NCI-H1417 (cell line): ENCODE measurements around the gene ZBTB25.
A peak's percentile ranks its signal among the peaks of the same experiment; 100 is the strongest.
"Not testable (repeated sequence)": the region's sequence is repeated elsewhere in the genome, so short reads cannot be mapped to it uniquely, and the experiment has no call there.

ENCODE experiments used
- DNase-seq, 3 experiments: peaks; one replicate each; lab custom pipeline; 2025; lab: John Stamatoyannopoulos, UW

Gene ZBTB25, protein sequence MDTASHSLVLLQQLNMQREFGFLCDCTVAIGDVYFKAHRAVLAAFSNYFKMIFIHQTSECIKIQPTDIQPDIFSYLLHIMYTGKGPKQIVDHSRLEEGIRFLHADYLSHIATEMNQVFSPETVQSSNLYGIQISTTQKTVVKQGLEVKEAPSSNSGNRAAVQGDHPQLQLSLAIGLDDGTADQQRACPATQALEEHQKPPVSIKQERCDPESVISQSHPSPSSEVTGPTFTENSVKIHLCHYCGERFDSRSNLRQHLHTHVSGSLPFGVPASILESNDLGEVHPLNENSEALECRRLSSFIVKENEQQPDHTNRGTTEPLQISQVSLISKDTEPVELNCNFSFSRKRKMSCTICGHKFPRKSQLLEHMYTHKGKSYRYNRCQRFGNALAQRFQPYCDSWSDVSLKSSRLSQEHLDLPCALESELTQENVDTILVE

DNA sequence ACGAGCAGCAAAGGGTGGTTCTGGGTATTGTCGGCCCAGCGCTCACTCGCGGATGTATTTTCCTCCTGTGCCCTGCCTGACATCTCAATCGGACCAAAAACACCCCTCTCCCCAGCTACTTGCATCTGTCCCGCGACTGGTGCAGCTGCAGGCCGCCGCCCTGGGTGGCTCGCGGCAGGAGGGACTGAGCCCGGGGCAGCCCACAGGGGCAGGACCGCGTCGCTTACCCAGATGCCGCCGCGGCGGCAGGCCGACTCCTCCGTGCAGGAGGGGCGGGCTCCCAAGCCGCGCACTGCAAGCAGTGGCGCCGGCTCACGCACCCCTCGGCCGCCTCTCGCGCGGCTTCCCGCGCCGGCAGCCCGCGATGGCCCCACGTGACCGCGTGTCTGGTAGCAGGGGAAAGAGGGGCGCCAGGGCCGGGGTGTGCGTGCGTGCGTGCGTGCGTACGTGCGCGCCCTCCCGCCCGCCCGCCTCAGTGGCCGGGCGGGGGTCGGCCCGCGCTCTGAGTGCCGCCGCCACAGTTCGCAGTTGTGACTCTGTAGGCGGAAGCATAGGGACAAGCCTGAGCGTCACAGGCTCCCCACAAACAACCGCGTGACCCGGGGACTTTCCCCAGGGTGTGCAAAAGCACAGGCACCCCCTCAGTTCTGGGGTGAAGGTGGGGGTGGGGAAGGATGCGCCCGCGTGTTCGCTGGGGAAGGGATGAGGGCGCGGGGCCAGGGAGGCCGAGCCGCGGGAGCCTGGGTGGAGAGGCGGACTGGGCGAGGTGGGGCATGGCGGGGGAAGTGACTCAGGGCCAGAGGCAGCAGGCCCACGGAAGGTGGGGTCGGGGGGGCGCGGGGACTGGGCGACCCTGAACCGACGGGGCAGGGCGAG lies at the start of gene ZBTB25:
Gene ZBTB25 (minus strand): TSS at position 405 of the 876 bp plus-strand sequence. CDS start 13,305 bp downstream, outside the sequence.
- DNase-seq = peak; percentile 88 to 92 (median 89)

DNA sequence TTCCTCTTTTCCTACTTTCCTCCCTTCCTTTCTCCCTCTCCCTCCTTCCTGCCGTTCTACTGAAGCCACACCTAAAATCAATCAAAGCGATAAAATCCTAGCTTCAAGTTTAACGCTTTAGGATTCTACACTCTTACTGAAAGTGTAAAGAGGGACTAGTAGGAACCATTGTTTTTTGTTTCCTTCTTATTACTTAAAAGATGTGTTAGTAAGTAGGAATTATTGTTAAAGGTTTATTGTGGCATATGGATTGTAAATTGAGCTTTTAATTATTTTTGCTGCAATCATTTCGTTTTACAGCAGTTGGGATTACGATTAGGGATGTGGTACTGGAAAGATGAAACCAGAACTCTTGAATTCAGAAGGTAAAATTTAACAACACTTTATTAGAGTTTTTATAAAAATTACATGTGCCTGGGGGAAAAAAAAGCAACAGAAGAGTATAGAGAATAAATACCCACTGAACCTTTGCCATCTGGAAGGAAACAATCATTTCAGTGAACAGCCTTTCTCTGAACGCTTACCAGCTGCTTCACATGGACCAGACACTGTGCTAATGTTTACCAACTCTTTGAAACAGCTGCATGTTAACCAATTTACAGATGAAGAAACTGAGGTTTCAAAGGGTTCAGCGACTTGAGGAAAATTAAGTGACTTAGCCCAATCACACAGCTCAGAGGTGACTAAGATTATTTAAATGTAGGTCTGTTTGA lies 47.1 kb upstream of the ZBTB25 start:
- DNase-seq = peak in 2 of 3 experiments; percentile 34 to 76

DNA sequence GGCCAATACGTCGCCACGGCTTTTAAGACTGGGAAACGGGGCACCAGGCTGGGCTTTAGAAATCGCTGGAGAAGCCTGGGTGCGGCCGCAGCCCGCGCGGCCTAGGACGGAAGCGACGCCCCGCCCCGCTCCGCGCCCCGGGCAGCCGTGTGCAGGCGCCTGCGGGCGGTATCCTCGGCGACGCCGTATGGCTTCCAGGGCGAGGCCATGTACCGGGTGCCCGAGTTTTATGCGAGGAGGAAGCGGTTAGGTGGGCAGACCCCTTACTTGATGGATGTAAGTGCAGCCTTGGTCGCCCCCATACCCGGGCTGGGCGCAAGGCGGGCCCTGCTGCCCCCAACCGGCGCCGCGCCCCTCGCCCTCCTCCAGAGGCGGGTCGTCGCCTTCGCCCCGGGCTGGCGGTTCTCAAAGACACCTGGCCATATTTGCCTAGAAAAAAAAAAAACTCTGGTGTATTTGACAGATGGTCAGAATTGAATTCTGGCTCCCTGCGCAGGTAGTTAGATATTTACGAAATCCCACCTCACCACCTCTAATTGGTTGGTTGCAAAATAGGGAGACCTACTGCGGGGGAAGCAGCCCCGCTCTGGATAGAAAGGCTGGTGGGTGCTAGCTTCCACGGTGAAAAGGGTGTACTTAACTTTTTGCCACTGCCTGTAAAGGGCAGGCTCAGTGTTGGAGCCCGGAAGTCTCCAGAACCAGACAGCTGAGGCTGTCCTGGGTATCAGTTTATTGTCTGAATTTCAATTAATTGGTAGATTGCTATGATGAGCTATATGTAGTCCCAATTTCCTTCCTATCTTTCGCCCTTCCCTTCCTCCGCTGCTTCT lies 46.4 kb upstream of the ZBTB25 start, which contains the start of gene PPP1R36:
Gene PPP1R36 (plus strand): TSS at position 171 of the 830 bp plus-strand sequence. CDS start 37 bp downstream, at position 208.
- DNase-seq = peak; percentile 79 to 89 (median 89)

DNA sequence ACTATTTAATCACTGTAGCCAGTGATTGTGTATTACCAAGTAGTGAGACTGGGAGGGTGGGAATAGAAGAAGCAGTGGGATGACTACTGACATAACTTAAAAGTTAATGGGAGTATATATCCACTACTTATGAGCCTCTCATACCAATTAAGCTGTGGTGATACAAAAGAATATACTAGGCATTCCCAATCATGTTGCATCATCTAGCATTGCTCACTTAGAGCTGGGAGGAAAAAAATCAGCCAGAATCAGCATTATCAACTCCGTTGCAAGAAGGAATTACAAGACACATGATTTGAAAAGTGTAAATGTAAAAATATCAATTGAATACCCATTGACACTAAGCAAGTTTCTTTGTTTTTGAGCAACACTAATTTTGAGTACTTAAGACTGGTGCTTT lies 45.4 kb upstream of the ZBTB25 start:
- DNase-seq = peak in 1 of 3 experiments; percentile 3

DNA sequence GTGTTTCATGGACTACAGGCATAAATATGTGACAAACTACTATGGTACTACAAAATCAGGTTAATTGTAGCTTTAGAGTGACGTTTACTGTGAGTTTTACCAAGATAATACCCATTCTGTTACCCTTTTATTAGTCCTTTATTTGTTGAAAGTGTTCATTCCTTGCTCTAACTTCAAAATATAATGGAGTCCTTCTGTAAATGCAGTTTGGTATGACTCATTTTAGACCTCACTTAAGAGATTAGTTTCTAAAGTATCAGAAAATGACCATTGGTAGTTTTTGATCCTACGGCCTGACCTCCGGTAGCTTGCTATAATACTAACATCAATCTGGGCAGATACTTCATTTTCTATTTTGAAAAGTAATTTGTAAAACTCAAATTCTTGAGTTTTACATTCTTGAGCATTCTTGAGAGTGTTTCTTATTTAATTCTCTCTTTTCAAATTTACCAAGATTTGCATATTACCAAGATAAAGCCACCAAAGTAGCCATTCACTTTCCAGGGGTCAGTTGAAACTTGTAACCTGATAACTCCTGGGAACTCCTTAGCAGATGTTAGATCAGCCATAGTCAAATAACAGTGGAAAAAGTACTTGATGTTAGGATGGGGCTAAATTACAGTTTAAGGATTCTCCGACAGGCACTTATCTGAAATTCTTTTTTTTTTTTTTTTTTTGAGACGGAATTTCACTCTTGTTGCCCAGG lies 41.1 kb upstream of the ZBTB25 start:
- DNase-seq = peak in 1 of 3 experiments; percentile 24

DNA sequence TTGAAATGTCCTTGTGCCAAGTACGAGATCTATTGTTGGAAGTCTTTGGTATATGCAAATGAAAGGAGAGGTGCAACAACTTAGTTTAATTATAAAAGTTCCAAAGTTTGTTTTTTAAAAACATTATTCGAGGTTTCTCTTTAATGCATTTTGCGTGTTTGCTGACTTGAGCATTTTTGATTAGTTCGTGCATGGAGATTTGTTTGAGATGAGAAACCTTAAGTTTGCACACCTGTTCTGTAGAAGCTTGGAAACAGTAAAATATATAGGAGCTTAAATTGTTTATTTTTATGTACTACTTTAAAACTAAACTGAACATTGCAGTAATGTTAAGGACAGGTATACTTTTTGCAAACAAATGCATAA lies 39.2 kb upstream of the ZBTB25 start:
- DNase-seq = no peak

DNA sequence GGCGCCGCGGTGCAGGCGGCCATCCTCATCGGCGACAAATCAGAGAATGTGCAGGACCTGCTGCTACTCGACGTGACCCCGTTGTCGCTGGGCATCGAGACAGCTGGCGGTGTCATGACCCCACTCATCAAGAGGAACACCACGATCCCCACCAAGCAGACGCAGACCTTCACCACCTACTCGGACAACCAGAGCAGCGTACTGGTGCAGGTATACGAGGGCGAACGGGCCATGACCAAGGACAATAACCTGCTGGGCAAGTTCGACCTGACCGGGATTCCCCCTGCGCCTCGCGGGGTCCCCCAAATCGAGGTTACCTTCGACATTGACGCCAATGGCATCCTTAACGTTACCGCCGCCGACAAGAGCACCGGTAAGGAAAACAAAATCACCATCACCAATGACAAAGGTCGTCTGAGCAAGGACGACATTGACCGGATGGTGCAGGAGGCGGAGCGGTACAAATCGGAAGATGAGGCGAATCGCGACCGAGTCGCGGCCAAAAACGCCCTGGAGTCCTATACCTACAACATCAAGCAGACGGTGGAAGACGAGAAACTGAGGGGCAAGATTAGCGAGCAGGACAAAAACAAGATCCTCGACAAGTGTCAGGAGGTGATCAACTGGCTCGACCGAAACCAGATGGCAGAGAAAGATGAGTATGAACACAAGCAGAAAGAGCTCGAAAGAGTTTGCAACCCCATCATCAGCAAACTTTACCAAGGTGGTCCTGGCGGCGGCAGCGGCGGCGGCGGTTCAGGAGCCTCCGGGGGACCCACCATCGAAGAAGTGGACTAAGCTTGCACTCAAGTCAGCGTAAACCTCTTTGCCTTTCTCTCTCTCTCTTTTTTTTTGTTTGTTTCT lies 38.6 kb upstream of the ZBTB25 start:
- DNase-seq = no peak

DNA sequence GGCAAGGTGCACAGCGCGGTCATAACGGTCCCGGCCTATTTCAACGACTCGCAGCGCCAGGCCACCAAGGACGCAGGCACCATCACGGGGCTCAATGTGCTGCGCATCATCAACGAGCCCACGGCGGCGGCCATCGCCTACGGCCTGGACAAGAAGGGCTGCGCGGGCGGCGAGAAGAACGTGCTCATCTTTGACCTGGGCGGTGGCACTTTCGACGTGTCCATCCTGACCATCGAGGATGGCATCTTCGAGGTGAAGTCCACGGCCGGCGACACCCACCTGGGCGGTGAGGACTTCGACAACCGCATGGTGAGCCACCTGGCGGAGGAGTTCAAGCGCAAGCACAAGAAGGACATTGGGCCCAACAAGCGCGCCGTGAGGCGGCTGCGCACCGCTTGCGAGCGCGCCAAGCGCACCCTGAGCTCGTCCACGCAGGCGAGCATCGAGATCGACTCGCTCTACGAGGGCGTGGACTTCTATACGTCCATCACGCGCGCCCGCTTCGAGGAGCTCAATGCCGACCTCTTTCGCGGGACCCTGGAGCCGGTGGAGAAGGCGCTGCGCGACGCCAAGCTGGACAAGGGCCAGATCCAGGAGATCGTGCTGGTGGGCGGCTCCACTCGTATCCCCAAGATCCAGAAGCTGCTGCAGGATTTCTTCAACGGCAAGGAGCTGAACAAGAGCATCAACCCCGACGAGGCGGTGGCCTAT lies 37.8 kb upstream of the ZBTB25 start:
- no peak for DNase-seq

DNA sequence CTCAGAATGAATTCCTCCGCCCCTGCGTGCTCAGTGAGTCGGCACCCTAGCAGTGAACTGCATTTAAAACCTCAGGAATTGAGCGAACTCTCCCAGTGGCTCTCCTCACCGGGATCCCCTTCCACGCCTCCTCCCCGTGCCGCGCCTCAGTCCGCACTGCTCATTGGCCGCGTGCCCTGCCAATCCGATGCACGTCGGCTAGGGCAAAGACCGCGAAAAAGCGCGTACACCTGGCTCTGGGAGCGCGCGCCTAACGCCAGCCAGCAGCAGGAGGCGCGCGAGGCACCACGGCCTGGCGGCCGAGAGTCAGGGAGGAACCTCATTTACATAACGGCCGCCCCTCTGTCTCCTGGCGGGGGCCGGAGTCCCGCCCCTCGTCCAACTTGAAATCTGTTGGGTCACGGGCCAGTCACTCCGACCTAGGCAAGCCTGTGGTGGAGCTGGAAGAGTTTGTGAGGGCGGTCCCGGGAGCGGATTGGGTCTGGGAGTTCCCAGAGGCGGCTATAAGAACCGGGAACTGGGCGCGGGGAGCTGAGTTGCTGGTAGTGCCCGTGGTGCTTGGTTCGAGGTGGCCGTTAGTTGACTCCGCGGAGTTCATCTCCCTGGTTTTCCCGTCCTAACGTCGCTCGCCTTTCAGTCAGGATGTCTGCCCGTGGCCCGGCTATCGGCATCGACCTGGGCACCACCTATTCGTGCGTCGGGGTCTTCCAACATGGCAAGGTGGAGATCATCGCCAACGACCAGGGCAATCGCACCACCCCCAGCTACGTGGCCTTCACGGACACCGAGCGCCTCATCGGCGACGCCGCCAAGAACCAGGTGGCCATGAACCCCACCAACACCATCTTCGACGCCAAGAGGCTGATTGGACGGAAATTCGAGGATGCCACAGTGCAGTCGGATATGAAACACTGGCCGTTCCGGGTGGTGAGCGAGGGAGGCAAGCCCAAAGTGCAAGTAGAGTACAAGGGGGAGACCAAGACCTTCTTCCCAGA lies 36.9 kb upstream of the ZBTB25 start, which contains the start of gene HSPA2:
Gene HSPA2 (plus strand): TSS at position 534 of the 995 bp plus-strand sequence. CDS start 109 bp downstream, at position 643.
- peak in 1 of 3 experiments; percentile 99 for DNase-seq

DNA sequence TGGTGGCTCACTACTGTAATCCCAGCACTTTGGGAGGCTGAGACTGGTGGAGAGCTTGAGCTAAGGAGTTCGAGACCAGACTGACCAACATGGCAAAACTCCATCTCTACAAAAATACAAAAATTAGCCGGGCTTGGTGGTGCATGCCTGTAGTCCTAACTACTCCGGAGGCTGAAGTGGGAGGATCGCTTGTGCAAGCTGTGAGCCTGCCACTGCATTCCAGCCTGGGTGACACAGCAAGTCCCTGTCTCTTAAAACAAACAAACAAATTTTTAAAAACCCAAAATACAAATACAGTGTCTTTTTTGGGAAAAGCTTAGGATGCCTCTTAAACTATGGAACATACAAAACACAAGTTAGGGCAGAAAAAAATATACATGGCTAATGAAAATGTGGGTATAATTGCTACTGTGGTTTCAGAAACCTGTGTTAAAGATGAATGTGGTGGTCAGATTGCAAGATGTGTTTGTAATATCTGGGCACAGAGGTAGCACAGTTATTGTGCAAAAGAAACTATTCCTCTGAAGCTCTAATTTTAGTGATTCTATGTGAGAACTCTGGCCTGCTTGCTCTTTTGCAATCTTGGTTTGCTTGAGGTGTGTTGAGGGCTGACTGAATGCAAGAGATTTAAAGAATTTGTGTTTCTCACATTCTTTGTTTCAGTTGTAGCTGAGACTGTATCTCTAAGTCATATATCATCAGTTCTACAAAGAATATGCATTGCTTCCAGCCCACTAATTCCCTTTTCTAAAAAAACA lies 33.0 kb upstream of the ZBTB25 start:
- no peak for DNase-seq

DNA sequence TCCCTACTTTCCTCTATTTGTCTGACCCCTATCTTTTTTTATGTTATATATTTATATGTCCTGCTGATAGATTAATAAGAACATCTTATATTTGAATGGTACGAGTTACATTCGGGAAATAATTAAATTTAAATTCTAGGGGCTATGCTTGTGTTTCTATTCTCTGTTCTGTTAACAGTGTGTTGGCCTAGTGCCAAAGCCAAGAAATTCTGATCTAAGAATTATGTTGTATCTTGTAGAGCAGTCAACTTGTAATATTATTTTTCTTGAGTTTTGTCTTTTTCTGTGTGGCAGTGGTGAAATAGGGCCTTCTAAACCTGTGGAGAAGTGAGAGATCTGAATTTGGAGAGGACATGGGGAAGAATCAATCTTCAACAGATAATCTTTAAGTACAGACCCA lies 27.9 kb upstream of the ZBTB25 start:
- no peak for DNase-seq

DNA sequence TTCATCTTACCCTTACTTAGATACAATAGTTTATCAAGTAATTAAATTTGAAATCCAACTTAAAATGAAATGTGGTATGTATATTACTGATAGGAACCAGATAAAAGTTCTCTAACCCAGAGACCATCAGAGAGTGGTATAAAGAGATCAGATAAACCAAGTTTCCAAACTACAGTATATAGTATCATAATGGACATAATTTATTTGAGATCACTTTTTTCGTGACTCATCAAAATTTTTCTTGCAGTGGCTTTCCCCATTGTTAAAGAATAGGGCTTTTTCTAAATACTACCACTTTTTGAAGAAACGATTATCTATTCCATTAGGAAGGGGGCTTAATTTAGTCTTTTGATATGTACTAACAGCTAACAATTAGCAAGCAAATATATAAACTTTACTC lies 21.7 kb upstream of the ZBTB25 start:
- no peak for DNase-seq

DNA sequence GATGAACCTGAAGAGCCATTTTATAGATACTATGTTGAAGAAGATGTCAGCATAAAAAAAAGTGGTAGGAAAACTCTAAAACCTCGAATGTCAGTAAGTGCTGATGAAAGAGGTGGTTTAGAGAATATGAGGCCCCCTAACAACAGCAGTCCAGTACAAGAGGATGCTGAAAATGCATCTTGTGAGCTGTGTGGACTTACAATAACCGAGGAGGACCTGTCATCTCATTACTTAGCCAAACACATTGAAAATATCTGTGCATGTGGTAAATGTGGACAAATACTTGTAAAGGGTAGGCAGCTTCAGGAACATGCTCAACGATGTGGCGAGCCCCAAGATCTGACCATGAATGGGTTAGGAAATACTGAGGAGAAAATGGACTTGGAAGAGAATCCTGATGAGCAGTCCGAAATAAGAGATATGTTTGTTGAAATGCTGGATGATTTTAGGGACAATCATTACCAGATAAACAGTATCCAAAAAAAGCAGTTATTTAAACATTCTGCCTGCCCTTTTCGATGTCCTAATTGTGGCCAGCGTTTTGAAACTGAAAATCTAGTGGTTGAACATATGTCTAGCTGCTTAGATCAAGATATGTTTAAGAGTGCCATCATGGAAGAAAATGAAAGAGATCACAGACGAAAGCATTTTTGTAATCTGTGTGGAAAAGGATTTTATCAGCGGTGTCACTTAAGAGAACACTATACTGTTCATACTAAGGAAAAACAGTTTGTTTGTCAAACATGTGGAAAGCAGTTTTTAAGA lies 19.1 kb upstream of the ZBTB25 start:
- no peak for DNase-seq

DNA sequence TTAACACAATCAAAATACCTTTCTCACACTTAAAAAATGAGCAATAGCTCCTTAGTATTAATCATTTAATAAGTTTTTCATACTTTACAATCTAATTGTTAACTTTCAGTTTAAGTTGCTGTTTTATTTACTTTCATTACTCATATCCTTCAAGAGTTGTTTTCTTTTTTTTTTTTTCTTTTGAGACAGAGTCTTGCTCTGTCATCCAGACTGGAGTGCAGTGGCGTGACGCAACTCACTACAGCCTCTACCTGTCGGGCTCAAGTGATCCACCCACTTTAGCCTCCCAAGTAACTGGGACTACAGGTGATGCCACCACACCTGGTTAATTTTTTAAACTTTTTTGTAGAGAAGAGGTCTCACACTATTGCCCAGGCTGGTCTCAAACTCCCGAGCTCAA lies 17.1 kb upstream of the ZBTB25 start:
- no peak for DNase-seq

DNA sequence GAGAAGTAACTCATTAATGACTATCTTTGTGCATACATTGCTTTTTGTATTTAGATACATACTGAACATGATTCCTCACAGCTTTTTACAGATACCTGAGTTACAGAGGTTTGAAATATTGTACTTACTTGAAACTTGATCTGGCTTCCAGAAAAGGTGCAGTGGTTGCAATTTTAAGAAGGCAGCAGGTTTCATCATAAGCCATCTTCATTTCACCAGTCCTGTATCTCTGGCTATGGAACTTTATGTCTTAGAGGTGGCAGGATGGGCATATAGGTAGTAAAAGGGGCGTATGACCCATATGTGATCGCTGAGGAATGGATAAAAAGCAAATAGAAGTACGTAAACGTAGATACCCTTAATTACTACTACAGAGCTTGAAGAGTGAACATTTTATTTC lies 14.6 kb upstream of the ZBTB25 start:
- DNase-seq = no peak

DNA sequence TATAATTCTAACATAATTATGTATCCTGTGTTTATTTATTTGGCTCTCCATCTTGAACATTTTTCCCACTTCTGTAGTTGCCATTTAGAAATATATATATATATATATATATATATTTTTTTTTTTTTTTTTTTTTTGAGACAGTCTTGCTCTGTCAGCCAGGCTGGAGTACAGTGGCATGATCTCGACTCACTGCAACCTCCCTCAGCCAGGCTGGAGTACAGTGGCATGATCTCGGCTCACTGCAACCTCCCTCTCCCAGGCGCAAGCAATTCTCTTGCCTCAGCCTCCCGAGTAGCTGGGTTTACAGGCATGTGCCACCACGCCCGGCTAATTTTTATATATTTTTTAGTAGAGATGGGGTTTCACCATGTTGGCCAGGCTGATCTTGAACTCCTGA lies 14.0 kb upstream of the ZBTB25 start:
- DNase-seq = not testable (repeated sequence)
